Fibroblast of skin of right biceps (primary cell): ENCODE results near the gene GSX2.
A peak's percentile ranks its signal among the peaks of the same experiment; 100 is the strongest.
"Not testable (repeated sequence)": the region's sequence is repeated elsewhere in the genome, so short reads cannot be mapped to it uniquely, and the experiment has no call there.

Source experiments
- DNase-seq: peaks from one replicate; pipeline ENCODE4 v3.0.0-alpha.2; 2013

The GSX2 gene

DNA sequence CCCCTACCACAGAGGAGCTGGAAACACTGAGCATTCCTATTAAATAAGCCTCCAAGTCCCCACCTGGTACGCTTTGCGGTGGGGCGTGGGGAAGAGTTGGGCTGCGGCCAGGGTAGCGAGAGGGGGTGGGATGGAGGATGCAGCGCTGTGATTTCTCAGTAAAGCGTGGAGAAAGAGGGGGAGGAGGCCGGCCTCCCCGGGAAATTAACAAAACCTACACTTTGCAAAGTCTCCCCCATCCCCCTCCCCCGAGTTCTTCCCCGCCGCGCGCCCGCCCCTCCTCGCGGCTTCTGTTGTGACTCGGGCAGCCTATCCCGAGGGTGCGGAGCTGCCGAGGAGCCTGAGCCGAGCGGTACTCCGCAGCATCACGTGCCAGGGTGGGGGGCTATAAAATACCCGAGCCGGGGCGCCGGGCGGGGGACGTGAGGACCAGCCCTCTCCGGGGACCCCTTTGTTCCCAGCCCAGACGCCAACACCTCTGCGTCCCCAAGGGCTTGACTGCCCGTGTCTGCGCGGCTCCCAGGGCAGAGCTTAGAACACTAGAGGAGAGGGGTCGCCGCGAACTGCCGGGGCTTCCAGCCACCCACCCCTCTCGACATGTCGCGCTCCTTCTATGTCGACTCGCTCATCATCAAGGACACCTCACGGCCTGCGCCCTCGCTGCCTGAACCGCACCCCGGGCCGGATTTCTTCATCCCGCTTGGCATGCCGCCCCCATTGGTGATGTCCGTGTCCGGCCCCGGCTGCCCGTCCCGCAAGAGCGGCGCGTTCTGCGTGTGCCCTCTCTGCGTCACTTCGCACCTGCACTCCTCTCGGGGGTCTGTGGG is at the start of gene GSX2:
Gene GSX2 (plus strand): TSS at position 416 of the 827 bp plus-strand sequence. CDS start 182 bp downstream, at position 598.
- DNase-seq: peak; percentile 40

DNA sequence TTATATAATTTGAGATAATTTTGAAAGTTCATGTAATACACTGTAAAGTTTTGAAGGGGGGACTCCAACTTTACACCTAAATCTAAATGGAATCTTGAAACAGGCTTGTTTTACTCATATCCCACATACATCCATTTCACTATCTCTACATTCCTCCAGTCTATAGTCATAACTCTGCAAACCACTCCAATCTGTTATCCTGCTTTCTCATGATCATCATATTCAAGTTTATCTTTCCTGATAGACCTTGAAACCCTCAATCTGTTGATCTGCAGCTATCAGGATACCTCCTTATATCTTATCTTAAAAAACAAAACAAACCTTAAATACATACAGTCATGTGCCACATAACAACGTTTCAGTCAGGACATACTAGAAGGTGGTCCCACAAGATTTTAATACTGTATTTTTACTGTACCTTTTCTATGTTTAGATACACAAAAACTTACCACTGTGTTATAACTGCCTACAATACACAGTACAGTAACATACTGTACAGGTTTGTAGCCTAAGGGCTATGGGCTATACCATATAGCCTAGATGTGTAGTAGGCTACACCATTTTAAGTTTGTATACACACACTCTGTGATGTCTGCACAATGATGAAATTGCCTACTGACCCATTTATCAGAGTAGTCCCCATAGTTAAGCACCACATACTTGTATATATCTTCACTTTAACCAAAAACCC is 49.6 kb upstream of the GSX2 start:
- DNase-seq: peak; percentile 70

- not testable (repeated sequence) for DNase-seq
Measured at GRCh38 chr4:54053322-54053721, 46.6 kb upstream of the GSX2 start.

DNA sequence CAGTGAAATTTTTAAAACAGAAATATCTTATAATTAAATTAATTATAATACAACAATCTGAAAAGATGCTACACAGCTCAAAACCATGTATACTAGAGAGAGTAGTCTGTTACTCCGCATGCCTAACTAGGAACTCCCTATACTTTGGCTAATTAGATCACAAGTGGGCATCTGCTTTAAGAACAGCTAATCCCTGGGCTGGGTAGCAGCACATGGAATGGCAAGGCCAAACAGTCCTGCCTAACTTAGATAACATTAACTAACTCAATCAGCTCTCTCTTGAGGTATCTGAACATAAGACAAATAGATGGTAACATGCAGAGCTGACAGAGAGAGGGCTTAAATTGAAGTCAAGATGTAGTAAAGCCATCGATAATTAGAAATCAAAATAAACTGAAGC is 45.5 kb upstream of the GSX2 start:
- DNase-seq: no peak

DNA sequence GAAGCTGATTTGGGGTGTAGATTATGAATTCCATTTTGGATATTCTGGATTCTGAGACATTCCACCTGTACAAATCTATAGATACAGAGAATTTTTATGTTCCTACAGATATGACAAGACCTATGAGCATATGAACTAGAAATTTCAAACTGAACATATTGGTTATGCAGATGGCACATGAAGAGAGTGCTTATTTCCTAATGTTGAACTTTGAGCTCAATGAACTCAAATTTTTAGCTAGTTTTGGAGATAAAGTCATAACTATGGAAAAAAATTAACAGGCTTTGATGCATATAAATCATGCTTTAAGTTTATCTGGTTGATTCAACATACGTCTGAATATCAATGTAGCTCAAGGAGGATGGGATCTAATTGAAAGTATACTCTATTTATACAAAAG is 44.5 kb upstream of the GSX2 start:
- no peak for DNase-seq

DNA sequence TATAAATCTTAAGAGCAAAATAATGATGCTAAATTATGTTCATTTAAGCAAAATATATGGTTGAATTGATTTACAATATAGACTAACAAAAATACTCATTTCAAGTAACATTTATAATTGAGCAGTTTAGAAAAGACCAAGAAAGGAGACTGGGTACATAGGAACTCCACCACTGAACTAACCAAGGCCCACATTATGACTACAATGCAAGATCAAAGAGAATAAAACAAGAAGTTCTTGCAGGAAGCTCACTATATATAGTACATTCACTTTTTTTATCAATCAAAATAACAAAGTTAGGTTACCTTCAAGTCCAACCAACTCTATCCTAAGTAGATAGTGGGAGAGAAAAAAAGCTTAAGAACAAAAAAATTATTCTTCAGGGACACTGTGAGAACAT is 43.6 kb upstream of the GSX2 start:
- DNase-seq: no peak

- no peak for DNase-seq
Measured at GRCh38 chr4:54058171-54058570, 41.8 kb upstream of the GSX2 start.

DNA sequence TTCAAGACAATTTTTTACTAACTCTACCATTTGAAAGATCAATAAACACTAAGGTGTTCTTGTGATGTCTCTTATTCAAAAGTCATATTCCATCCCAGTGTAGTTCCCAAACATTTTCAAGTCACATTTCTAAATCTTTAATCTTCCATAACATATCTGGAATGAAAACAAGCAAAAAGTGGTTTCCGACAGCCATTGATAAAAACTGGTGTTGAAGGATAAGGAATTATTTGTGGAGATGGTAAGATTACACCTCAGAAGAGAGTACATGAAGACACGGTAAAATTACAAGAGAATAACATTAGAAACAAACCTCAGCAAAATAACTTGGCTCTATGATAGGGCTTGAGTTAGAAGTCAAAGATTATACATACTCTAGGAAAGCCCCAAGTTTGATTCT is 39.8 kb upstream of the GSX2 start:
- DNase-seq: no peak

DNA sequence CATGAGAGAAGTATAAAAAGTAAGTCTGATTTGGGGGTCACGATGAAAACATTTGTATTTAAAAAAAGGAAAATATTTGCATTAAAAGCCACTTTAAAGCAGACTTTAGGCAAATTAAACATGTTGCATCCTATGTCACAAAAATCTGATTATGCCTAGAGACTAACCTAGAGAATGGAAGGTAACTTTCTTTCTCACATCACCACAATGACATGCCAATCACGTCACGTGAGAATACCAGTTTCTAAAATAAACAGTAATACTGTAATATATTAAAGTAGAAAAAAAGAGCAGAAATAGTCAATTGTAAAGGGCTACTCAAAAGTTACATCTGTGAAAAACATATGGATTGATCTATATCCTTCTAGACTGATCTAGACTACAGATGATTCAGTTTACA is 38.9 kb upstream of the GSX2 start:
- no peak for DNase-seq

DNA sequence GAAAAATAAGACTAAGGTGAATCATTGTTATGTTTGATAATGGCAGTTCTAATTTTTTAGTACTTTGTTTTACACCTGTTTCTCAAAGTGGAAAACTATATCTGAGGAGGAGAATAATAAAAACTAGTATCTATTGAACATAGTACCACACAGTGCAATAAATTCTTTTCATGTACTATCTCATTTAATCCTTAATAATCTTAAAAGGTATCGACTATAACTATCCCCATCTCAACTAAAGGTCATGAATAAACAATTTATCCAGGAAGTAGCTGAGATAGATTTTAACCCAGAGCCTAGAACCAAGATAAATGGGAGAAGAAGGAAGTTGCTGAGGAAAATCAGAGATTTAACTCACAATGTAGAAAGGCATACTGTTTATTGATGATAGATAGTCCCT is 38.1 kb upstream of the GSX2 start:
- no peak for DNase-seq

- no peak for DNase-seq
Measured at GRCh38 chr4:54062392-54062791, 37.6 kb upstream of the GSX2 start.

GRCh38 chr4:54063229-54063628 is 36.7 kb upstream of the GSX2 start:
- peak; percentile 64 for DNase-seq

GRCh38 chr4:54063737-54064316 is 36.1 kb upstream of the GSX2 start:
- DNase-seq: no peak

DNA sequence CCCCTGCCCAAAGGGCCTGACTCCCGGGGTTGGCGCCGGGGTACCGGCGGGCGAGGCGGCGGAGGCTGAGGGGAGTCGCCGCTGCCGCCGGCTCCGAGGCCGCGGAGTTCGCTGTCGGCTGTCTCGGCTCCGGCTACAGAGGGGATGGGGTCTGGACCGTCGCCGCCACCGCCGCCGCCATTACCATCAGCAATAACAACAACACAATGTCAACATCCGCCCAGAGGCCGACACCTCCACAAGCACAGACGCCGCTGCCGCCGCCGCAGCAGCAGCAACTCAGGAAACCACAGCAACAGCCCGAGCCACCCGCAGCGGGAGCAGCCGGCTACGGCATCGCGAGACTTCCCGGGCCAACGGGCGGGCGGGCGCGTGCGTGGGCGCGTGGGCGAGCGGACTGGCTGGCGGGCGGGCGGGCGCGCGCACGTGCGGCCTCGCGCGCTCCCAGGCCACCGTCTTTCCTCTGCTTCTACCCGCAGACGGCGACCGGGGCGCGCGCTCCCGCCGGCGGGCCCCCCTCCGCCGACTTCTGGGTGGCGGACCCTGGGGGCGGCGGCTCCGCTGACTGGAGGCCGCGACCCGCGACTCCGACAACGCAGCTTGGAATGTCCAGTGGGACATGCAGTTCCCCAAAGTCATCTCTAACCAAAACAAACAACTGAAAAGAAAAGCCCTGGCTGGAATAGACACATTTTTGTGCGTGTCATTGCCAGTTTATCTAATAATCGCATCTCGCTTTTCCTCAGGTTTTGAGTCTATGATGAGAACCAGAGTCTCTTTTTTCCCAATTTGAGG is 35.4 kb upstream of the GSX2 start, which contains the start of gene CHIC2:
Gene CHIC2 (minus strand): TSS at position 289 of the 795 bp plus-strand sequence. CDS start 305 bp downstream, outside the sequence.
- peak; percentile 96 for DNase-seq

GRCh38 chr4:54065282-54066087 is 34.5 kb upstream of the GSX2 start:
- DNase-seq: peak; percentile 55

DNA sequence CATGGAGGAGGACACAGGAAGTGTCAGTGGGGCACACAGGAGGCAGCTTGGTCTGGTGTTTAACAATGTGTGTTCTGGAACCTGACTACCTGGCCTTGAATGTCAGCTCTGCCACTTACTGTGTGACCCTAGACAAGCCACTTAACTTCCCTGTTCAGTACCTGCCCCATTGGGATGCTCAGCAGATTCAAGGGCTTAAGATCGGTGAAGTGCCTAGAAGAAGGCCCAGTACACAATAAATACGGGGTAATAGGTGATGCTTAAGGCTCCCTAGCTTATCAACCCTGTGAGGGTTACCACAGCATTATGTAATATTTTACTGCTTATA is 33.9 kb upstream of the GSX2 start:
- no peak for DNase-seq

- DNase-seq: no peak
Measured at GRCh38 chr4:54066718-54067129, 33.2 kb upstream of the GSX2 start.

DNA sequence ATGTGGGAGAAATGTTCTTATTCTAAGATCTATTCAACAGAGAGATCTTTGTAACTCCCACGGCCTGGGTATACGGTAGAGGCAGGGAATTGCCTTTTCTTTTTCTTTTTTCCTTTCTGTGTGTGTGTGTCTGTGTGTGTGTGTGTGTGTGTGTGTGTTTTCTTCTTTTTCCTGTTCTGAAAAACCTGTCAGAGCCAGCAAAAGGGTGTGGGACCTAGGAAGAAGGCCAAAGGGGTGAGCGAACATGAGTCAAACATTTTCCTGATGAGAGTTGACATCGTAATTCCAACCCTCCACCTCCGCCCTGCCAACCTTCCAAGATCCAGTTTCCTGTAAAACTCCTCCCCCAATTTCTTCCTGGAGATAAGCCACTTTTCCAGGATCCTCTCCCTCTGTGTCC is 32.8 kb upstream of the GSX2 start:
- peak; percentile 87 for DNase-seq

GRCh38 chr4:54073271-54073880 is 26.6 kb upstream of the GSX2 start:
- DNase-seq: peak; percentile 78

DNA sequence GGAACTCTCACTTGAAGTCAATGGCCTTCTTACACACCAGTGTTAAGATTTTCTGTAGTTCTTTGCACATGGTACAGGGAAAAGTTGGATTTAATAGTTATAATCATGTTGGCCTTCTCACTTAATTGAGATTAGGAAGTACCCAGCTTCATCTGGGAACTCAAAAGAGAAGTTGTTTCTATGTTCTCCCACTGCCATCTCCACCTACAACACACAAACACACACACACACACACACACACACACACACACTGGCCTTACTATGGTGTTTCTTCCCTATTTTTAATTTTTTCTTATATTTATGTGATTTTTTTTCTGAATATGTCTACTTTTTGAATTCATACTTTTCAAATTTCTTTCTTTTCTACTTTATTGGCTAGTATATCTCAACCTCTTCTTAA is 25.6 kb upstream of the GSX2 start:
- DNase-seq: no peak

DNA sequence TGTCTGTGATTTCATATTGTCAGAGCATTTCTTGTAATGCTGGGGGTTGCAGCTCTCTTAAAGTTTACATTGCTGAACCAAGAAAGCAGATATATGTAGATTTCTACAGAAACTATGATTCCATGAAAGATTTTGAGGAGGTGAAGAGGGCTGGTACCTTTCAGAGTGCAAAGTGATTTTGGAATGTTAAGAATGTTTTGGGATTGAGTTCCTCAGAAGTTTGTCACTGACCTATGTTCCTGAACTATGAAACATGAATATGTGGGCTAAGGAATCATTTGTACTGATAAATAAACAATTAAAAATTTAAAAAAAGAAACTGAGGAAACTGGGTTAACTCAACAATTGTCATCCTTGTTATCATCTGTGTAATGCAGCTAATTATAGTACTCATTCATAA is 23.3 kb upstream of the GSX2 start:
- DNase-seq: peak; percentile 62

DNA sequence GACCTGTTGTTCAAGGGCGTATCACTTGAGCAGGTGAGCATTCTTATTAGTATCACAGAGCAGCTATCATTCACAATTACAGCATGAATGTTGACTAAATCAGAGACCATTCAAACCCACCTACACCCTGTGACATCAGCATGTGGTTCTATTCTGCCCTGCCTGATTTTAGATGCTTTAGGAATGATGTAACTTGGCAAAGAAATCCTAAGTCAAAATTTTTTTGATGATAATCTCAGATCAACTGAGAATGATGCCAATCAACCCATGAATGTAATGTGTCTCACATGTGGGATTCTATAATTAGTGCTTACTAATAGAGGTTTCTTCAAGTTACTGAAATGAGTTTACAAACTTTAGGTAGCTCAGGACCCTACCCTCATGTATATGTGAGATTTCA is 22.2 kb upstream of the GSX2 start:
- DNase-seq: peak; percentile 58
